ENCODE measurements around the gene ZDHHC8. TPM values are rescaled to one million over a fixed set of nuclear protein-coding genes. Genes with fewer than 3 reads are reported as not detected.

Gene ZDHHC8
- total and polyA plus RNA-seq, 10 of the 15 experiments (the other 5 are each of a cell fraction or from before 2014, with no cell fraction given): 0.03 to 46.3 (median 5.3) TPM

GRCh38 chr22:20165913-20166312, 34.3 kb downstream of the ZDHHC8 start (continued):
- no peak for TF ChIP-seq CTCF (IDR thresholded peaks at IDR 0.05 in 2 of 3, conservative IDR thresholded peaks at IDR 0.05 in 1 of 3; ENCODE audit: control insufficient read depth in 2 of 3, extremely low read depth in 1 of 3, insufficient read depth in 1 of 3, low read depth in 3 of 3, low read length in 3 of 3)
- TF ChIP-seq RAD51 (IDR thresholded peaks at IDR 0.05): no peak
- TF ChIP-seq CBX5 (IDR thresholded peaks at IDR 0.05; ENCODE audit: low read depth): no peak

- Histone ChIP-seq H3K9ac (ENCODE audit: control insufficient read depth, insufficient read depth, low read length) (no peak overlapping the region), H3K36me3 (ENCODE audit: control insufficient read depth in 2 of 2, insufficient read depth in 2 of 2, low read length in 1 of 2) (no peaks in the 10 kb centered on the region), H3K4me3 (no peak overlapping the region), H3K27me3 (replicated peaks in 1 of 2; ENCODE audit: control insufficient read depth in 2 of 2, insufficient read depth in 2 of 2, low read length in 1 of 2) (no peaks in the 10 kb centered on the region), H2AFZ (ENCODE audit: control insufficient read depth, low read depth, low read length) (no peak overlapping the region), H3K79me2 (ENCODE audit: control insufficient read depth, insufficient read depth, low read length) (no peaks in the 10 kb centered on the region), H4K20me1 (ENCODE audit: control insufficient read depth, insufficient read depth) (no peaks in the 10 kb centered on the region), H3K4me2 (ENCODE audit: control insufficient read depth, insufficient read depth) (no peak overlapping the region), H3K9me3 (replicated peaks; ENCODE audit: control insufficient read depth, insufficient read depth, low read length) (no peaks in the 10 kb centered on the region), H3K27ac (ENCODE audit: control insufficient read depth, insufficient read depth) (no peak overlapping the region), H3K4me1 (ENCODE audit: control insufficient read depth, insufficient read depth, low read length) (no peaks in the 10 kb centered on the region)
- intact Hi-C loops (cut with micrococcal nuclease; ENCODE audit: unreplicated experiment) (no loop called here), in situ Hi-C loops (cut with MboI) (no loop called here)
- no peak for ATAC-seq
- no peak for TF ChIP-seq MXI1 (IDR thresholded peaks at IDR 0.05; ENCODE audit: low read depth, low read length)
- TF ChIP-seq BMI1 (IDR thresholded peaks at IDR 0.05; ENCODE audit: borderline replicate concordance): no peak
- no peak for TF ChIP-seq CHD2 (IDR thresholded peaks at IDR 0.05; ENCODE audit: borderline replicate concordance, low read depth, low read length)
- no peak for TF ChIP-seq RCOR1 (conservative IDR thresholded peaks at IDR 0.05; ENCODE audit: low read depth, low read length)
- no peak for TF ChIP-seq RAD51 (IDR thresholded peaks at IDR 0.05)
- TF ChIP-seq SIN3A (IDR thresholded peaks at IDR 0.05; ENCODE audit: low read depth, low read length): no peak
- TF ChIP-seq CEBPB (IDR thresholded peaks at IDR 0.05; ENCODE audit: borderline replicate concordance in 1 of 2, low read depth in 2 of 2, low read length in 2 of 2): no peak
- no peak for TF ChIP-seq YY1 (IDR thresholded peaks at IDR 0.05; ENCODE audit: low read depth, low read length)
- SMC1A ChIA-PET (ENCODE audit: uncharacterized antibody, unreplicated experiment): no interaction called here
- POLR2A ChIA-PET: no interaction called here
- RAD21 ChIA-PET (ENCODE audit: unreplicated experiment): no interaction called here
- CTCF ChIA-PET: interaction anchor here (0.8 kb wide), 1 partner anchor 10 kb away, joined by 3 read pairs; no protein-coding TSS in a partner anchor
- FAIRE-seq: no peak
- WGBS (ENCODE audit: insufficient coverage, insufficient replicate concordance, low lambda C conversion rate, missing lambda C conversion rate): 12% methylated on average over 9 of the region's 9 CpGs
- BruUV-seq (replicated peaks): no TSS peak
- no peak for DNase-seq (ENCODE audit: low read depth, low spot score)
These were observed 35.1 kb downstream of the ZDHHC8 start for GRCh38 chr22:20166703-20167102.

Measured in GM12878 (cell line).